Ishikawa (cell line): ENCODE results near the gene PLAGL1.

Experiments
- CEBPB ChIP-seq: IDR thresholded peaks from 2 replicates; pipeline ENCODE4 v1.6.1; 2012
- CREB1 ChIP-seq: IDR thresholded peaks from 2 replicates; pipeline ENCODE4 v1.6.1; 2012; ENCODE audit warnings: low read depth
- EGR1 ChIP-seq: IDR thresholded peaks from 2 replicates; pipeline ENCODE4 v1.6.1; 2012
- EP300 ChIP-seq: IDR thresholded peaks from 2 replicates; pipeline ENCODE4 v1.6.1; 2012; ENCODE audit warnings: borderline replicate concordance
- FOXM1 ChIP-seq: IDR thresholded peaks from 2 replicates; pipeline ENCODE4 v1.6.1; 2012; ENCODE audit warnings: low read depth, borderline replicate concordance
- NFIC ChIP-seq: IDR thresholded peaks from 2 replicates; pipeline ENCODE4 v1.6.1; 2012
- RAD21 ChIP-seq: IDR thresholded peaks from 2 replicates; pipeline ENCODE4 v1.6.1; 2012; ENCODE audit warnings: low read depth
- TAF1 ChIP-seq: IDR thresholded peaks from 2 replicates; pipeline ENCODE4 v1.6.1; 2012; ENCODE audit warnings: low read depth, mild to moderate bottlenecking
- TCF12 ChIP-seq: IDR thresholded peaks from 2 replicates; pipeline ENCODE4 v1.6.1; 2012; ENCODE audit warnings: low read depth
- TEAD4 ChIP-seq: IDR thresholded peaks from 2 replicates; pipeline ENCODE4 v1.6.1; 2012
- ZBTB7A ChIP-seq: IDR thresholded peaks from 2 replicates; pipeline ENCODE4 v1.6.1; 2012; ENCODE audit warnings: low read depth
- TF ChIP-seq, protein P1 (sequence below): IDR thresholded peaks from 2 replicates; pipeline ENCODE4 v1.6.1; 2012; ENCODE audit warnings: low read depth, mild to moderate bottlenecking
- TF ChIP-seq, protein P2 (sequence below): IDR thresholded peaks from 2 replicates; pipeline ENCODE4 v1.6.1; 2012
- TF ChIP-seq, protein P3 (sequence below): IDR thresholded peaks from 2 replicates; pipeline ENCODE4 v1.6.1; 2012

PLAGL1 gene

GRCh38 chr6:143970456-143971218 lies 37.4 kb downstream of the PLAGL1 start:
- TF ChIP-seq CEBPB: no peak
- TF ChIP-seq CREB1: no peak
- no peak for TF ChIP-seq EP300
- no peak for TF ChIP-seq TEAD4
- TF ChIP-seq, protein P1, sequence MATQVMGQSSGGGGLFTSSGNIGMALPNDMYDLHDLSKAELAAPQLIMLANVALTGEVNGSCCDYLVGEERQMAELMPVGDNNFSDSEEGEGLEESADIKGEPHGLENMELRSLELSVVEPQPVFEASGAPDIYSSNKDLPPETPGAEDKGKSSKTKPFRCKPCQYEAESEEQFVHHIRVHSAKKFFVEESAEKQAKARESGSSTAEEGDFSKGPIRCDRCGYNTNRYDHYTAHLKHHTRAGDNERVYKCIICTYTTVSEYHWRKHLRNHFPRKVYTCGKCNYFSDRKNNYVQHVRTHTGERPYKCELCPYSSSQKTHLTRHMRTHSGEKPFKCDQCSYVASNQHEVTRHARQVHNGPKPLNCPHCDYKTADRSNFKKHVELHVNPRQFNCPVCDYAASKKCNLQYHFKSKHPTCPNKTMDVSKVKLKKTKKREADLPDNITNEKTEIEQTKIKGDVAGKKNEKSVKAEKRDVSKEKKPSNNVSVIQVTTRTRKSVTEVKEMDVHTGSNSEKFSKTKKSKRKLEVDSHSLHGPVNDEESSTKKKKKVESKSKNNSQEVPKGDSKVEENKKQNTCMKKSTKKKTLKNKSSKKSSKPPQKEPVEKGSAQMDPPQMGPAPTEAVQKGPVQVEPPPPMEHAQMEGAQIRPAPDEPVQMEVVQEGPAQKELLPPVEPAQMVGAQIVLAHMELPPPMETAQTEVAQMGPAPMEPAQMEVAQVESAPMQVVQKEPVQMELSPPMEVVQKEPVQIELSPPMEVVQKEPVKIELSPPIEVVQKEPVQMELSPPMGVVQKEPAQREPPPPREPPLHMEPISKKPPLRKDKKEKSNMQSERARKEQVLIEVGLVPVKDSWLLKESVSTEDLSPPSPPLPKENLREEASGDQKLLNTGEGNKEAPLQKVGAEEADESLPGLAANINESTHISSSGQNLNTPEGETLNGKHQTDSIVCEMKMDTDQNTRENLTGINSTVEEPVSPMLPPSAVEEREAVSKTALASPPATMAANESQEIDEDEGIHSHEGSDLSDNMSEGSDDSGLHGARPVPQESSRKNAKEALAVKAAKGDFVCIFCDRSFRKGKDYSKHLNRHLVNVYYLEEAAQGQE: no peak
- TF ChIP-seq NFIC: no peak
- no peak for TF ChIP-seq ZBTB7A
- TF ChIP-seq, protein P2, sequence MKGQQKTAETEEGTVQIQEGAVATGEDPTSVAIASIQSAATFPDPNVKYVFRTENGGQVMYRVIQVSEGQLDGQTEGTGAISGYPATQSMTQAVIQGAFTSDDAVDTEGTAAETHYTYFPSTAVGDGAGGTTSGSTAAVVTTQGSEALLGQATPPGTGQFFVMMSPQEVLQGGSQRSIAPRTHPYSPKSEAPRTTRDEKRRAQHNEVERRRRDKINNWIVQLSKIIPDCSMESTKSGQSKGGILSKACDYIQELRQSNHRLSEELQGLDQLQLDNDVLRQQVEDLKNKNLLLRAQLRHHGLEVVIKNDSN: no peak
- TF ChIP-seq EGR1: no peak
- TF ChIP-seq, protein P3, sequence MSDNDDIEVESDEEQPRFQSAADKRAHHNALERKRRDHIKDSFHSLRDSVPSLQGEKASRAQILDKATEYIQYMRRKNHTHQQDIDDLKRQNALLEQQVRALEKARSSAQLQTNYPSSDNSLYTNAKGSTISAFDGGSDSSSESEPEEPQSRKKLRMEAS: no peak
- TF ChIP-seq TCF12: no peak
- TF ChIP-seq RAD21: no peak
- TF ChIP-seq FOXM1: no peak

- TF ChIP-seq CEBPB (no peak), NFIC (no peak), RAD21 (no peak), CREB1 (no peak), TCF12 (no peak), ZBTB7A (no peak), TAF1 (no peak), TEAD4 (no peak), EGR1 (no peak)
- TF ChIP-seq, protein P2: no peak
- TF ChIP-seq, protein P1: no peak
- TF ChIP-seq, protein P3: no peak
These were observed 39.0 kb downstream of the PLAGL1 start for GRCh38 chr6:143969077-143969476.

- 0 out of 2 replicates have a peak, but pooled peaks have one; percentile 2 for TF ChIP-seq CEBPB
- TF ChIP-seq TCF12: no peak
These were observed 40.2 kb downstream of the PLAGL1 start for GRCh38 chr6:143967706-143968376.

- TF ChIP-seq, protein P3: no peak
- TF ChIP-seq NFIC: no peak
- TF ChIP-seq CREB1: no peak
- TF ChIP-seq, protein P1: no peak
- no peak for TF ChIP-seq EGR1
- TF ChIP-seq CEBPB: no peak
These were observed 41.7 kb downstream of the PLAGL1 start for GRCh38 chr6:143966312-143966711.
